Measurements from ENCODE around the gene CAMK2N1.

- no peak for TF ChIP-seq CTCF (IDR thresholded peaks at IDR 0.05; ENCODE audit: insufficient read depth, low read length, poor library complexity, severe bottlenecking)
- no peak for TF ChIP-seq EZH2phosphoT487 (conservative IDR thresholded peaks at IDR 0.05; ENCODE audit: low read length)
Measured at GRCh38 chr1:20511518-20512428, 25.8 kb upstream of the CAMK2N1 start.

Measured in SU-DHL-6 (cell line).